Daoy (cell line): ENCODE results near the gene ZMAT3. TPM values are rescaled to one million over a fixed set of nuclear protein-coding genes. Genes with fewer than 3 reads are reported as not detected.
"Not testable (repeated sequence)": the region's sequence is repeated elsewhere in the genome, so short reads cannot be mapped to it uniquely, and the experiment has no call there.

ENCODE experiments used
- DNase-seq: peaks from one replicate; pipeline ENCODE4 v3.0.0-alpha.2; 2015; ENCODE audit warnings: low read depth
- total RNA-seq: library from RNA; depleted of rRNA; stranded (reverse); fragments of >200 nt; shearing (Covaris generic); gene quantifications from 2 replicates; pipeline ENCODE4 v1.2.3, GENCODE V29; 2014; rRNA removed

Gene ZMAT3, protein sequence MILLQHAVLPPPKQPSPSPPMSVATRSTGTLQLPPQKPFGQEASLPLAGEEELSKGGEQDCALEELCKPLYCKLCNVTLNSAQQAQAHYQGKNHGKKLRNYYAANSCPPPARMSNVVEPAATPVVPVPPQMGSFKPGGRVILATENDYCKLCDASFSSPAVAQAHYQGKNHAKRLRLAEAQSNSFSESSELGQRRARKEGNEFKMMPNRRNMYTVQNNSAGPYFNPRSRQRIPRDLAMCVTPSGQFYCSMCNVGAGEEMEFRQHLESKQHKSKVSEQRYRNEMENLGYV
- total RNA-seq, result 2.7 and 4.3 TPM in 2 replicates

GRCh38 chr3:179071323-179072099 lies at the start of gene ZMAT3:
TSS of gene ZMAT3 (minus strand) at chr3:179071809. CDS start at chr3:179067752, 4,057 bp downstream.
- DNase-seq, result peak; percentile 91

GRCh38 chr3:179116816-179117215 lies 45.2 kb upstream of the ZMAT3 start:
- DNase-seq, result no peak

DNA sequence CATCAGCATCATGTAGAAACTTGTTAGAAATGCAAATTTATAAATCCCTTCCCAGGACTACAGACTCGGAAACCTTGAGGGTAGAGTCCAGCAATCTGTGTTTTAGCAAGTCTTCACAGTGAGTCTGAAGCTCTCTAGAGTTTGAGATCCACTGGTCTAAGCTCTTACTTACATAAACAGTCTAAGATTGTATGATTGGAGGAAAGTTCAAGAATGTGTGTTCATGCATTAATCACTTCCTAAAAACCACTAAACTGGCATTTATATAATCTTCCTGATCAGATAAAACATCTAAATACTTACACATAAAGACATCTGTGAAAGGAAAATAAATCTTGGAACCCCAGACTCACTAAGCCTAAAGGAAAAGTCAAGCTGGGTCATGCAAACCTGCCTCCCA lies 43.8 kb upstream of the ZMAT3 start:
- not testable (repeated sequence) for DNase-seq

GRCh38 chr3:179113903-179114302 lies 42.3 kb upstream of the ZMAT3 start:
- DNase-seq, result no peak

- DNase-seq, result peak; percentile 29
Observed at GRCh38 chr3:179108086-179108485, 36.5 kb upstream of the ZMAT3 start.

DNA sequence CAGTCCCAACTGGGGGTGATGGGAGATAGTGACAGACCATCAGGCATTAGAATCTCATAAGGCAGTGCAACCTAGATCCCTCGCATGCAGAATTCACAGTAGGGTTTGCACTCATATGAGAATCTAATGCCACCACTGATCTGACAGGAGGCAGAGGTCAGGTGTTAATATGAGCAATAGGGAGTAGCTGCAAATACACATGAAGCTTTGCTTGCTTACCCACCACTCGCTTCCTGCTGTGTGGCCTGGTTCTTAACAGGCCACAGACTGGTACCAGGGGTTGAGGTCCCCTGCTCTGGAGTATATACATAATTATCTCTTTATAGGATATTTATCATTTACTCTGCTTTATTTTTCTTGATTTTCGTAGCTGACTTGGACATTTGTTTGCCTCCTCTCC lies 36.0 kb upstream of the ZMAT3 start:
- DNase-seq, result no peak

- DNase-seq, result no peak
Observed at GRCh38 chr3:179105881-179106280, 34.3 kb upstream of the ZMAT3 start.

DNA sequence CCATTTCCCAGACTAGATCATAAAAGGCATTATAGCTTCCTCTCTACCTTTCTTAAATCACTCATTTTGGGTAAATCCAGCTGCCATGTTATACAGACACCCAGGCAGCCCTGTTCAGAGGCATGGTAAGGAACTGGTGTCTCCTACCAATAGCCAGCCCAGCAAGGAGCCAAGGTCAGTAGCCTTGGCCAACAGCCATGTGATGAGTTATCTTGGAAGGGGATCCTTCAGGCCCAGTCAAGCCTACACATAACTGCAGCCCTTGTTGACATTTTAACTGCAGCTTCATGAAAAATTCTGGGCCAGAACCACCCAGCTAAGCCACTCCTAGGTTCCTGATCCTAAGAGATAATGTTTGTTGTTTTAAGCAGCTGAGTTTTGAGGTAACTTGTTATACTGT lies 29.0 kb upstream of the ZMAT3 start:
- peak; percentile 15 for DNase-seq

GRCh38 chr3:179098388-179099077 lies 26.9 kb upstream of the ZMAT3 start:
- DNase-seq, result peak; percentile 67

- DNase-seq, result peak; percentile 33
Observed at GRCh38 chr3:179093807-179094206, 22.2 kb upstream of the ZMAT3 start.

DNA sequence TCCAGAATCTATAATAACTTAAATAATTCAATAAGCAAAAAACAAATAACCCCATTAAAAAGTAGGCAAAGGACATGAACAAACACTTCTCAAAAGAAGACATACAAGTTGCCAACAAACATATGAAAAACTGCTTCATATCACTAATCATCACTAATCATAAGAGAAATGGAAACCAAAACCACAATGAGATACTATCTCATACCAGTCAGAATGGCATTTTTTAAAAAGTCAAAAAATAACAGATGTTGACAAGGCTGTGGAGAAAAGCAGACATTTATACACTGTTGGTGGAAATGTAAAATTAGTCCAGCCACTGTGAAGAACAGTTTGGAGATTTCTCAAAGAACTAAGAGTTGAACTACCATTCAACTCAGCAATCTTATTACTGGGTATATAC lies 19.5 kb upstream of the ZMAT3 start:
- DNase-seq, result no peak

DNA sequence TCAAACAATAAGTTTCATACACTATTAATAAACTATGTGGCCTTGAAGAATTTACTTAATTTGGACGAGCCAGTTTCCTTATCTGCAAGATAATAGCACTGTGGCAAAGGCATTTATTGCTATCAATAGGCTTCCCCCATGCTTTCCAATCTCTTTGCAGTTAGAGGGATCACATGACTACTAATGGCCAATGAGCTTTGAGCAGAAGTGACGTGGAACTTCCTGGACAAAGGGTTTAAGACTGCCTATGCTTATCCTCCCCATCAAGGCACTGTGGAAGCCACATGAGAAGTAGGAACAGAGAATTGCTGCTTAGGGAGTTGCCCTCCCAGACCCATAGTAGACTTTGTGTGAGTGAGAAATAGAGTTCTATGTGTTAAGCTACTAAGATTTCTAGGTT lies 16.7 kb upstream of the ZMAT3 start:
- DNase-seq, result no peak

DNA sequence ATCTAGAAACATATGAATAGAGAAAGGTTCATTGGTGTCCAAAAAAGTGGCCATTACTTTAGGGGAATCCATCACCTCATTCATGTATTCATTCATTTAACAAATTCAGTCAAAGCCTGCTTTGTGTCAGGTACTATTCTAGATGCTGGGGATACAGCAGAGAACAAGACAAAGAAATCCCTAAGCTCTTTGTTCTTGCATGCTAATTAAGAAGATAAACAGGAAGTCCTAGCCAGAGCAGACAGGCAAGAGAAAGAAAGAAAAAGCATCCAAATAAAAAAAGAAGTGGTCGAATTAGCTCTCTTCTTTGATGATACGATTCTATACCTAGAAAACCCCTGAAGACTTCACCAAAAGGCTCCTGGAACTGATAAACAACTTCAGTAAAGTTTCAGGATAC lies 12.4 kb upstream of the ZMAT3 start:
- DNase-seq, result no peak

DNA sequence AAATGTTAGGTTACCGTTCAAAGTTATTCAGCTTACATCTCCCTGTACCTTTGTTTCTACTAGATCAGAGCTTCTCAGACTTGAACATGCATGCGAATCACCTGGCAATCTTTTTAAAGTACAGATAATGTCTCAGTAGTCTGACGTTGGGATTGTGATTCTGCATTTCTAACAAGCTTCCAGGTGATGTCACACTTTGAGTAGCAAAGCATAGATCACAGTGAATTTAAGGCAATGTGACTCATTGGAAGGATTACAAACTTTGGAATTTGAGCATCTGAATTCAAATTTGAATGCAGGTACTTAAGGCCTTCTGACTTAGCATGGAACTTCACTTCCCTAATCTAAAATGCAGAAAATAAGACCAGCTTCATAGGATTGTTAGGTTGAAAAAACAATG lies 10.8 kb upstream of the ZMAT3 start:
- no peak for DNase-seq

DNA sequence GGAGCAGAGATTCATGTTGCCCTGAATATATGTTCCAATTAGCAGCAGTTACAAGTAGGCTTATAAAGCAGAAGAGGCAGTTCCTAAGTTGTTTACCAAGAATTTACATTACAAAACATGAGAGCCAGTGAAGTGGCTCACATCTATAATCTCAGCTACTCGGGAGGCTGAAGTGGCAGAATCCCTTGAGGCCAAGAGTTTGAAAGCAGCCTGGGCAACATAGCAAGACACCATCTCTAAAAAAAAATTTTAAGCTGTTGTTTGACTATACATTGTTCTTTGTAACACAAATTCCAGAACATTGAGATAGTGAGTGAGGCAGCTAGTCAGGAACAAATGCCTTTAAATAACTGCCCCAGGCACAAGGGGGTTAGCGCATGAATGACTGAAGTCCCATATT lies 10.3 kb upstream of the ZMAT3 start:
- DNase-seq, result no peak

DNA sequence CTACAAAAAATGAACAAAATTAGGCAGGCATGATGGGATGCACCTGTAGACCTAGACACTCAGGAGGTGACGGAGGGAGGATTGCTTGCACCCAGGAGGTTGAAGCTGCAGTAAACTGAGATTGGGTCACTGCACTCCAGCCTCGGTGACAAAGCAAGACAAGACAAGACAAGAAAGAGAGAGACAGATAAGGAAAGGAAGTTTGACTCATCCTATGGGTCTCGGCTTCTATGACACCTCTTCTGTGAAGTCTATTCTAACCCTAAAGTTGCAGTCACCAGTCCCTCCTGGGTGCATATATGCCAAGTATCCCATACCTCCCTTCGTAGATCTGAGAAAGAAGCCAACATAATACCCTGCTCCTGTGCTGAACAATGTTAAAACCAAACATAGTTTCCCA lies 7.9 kb upstream of the ZMAT3 start:
- DNase-seq, result no peak

- DNase-seq, result no peak
Observed at GRCh38 chr3:179076243-179077027, 4.8 kb upstream of the ZMAT3 start.

- DNase-seq, result no peak
Observed at GRCh38 chr3:179074656-179075055, 3.0 kb upstream of the ZMAT3 start.

- DNase-seq, result no peak
Observed at GRCh38 chr3:179073816-179074215, 2.2 kb upstream of the ZMAT3 start.

DNA sequence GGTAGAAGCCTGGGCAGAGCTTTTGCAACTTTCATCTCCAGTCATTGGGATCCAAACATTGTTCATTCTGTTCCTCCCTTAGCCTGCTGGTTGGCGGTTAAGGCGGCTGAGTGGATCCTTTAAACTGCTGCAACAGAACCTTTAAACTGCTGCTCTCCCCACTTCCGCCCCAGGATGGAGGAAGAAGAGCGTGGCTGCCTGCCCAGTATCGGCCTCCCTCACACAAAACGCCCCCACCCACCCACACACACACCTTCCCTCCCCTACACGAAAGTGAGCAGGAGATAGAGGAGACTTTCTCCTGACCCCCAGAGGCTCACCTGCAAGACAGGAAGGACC lies 460 bp upstream of the ZMAT3 start:
- peak; percentile 34 for DNase-seq

GRCh38 chr3:179071027-179071322 lies 634 bp downstream of the ZMAT3 start:
- peak; percentile 3 for DNase-seq

DNA sequence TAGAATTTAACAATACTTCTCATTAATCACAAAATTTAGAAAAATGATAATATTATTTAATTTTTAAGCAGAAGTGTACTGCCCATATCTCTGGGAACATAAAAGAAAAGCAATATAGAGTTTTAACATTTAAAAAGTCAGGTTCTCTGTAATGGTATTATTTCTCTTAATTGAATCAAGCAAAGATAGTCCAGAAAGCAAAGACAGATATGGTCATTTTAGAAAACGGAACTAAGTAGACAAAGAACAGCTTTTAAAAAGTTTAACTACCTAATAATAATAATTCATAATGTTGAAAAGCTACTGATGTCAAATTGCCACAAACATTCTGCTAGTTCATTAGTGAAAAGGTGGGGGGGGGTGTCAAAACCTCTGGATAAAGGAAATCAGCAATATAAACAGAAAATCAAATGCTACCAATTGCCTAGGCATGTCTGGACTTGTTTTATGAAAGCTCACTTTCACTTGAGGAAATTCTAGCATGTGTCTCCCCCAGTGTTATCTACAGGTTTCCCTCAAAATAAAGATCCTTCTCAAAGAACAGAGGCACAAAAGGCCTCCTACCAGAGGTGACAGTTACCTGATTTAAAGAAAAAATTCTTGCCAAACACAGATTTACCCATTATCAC lies 1.7 kb downstream of the ZMAT3 start:
- DNase-seq, result no peak
